ENCODE data around the gene CSGALNACT2. TPM values are rescaled to one million over a fixed set of nuclear protein-coding genes. Genes with fewer than 3 reads are reported as not detected.

Gene CSGALNACT2
- total and polyA plus RNA-seq, 2 donors from 2014 or later = 4.8 to 20.0 TPM

DNA sequence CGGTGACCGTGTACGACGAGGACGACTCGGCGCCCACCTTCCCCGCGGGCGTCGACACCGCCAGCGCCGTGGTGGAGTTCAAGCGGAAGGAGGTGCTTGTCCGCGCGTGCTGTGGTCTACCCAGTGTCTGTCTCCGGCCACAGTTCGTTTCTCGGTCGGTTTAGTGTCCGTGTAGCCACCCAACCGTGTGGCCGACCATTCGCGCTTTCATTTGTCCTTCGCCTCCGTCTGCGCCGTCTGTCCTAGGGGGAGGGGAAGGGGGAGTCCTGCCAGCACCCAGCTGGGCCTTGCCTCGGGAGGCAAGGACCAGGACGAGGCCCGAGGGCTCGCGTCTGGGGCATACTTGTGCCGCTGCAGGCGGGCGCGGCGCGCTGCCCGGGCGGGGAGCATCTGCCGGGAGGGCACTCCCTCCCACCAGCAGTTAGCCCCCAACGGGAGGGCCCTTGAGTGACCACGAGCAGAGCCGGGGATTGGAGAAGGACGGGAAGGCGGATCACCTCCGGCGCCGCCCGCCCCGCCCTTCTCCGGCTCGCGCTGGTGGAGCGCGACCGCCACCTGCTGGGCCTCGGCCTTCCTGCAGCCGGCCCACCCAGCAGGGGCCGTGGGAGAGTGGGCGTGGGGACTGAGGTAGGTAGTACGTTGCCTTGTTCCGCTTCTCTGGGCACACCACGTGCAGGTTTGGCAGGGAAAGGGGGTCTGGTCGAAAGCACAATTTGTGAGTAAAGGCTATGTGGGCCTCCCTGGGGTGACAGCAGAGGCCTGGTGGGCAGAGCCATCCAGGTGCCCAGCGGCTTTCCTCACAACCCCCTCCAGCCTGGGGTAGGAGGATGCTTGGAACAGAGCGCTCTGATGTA lies 32.9 kb upstream of the CSGALNACT2 start:
- Histone ChIP-seq H3K9me3 (ENCODE audit: control insufficient read depth in 2 of 3, insufficient read depth in 1 of 3, low read length in 3 of 3) (no peaks in the 10 kb centered on the region), H3K9ac (ENCODE audit: low read length in 3 of 3) (peak overlapping the region in 1 of 3 donors; percentile 51), H3K4me1 (ENCODE audit: control insufficient read depth in 2 of 3, insufficient read depth in 2 of 3, low read depth in 1 of 3, low read length in 3 of 3) (peaks cover 0 to 7% (median 0%) of the 10 kb centered on the region in 3 donors), H3K27me3 (ENCODE audit: control insufficient read depth, insufficient read depth, low read length) (peaks cover 2% of the 10 kb centered on the region), H3K4me3 (ENCODE audit: low read length in 3 of 3) (peak overlapping the region; percentile 20 to 73 (median 56)), H3K27ac (ENCODE audit: low read depth in 2 of 2, low read length in 2 of 2) (no peak overlapping the region), H3K36me3 (ENCODE audit: control insufficient read depth in 2 of 3, insufficient read depth in 3 of 3, low read length in 3 of 3) (no peaks in the 10 kb centered on the region)
- peak; percentile 82 to 90 (median 84) for DNase-seq
- TF ChIP-seq, protein P1, sequence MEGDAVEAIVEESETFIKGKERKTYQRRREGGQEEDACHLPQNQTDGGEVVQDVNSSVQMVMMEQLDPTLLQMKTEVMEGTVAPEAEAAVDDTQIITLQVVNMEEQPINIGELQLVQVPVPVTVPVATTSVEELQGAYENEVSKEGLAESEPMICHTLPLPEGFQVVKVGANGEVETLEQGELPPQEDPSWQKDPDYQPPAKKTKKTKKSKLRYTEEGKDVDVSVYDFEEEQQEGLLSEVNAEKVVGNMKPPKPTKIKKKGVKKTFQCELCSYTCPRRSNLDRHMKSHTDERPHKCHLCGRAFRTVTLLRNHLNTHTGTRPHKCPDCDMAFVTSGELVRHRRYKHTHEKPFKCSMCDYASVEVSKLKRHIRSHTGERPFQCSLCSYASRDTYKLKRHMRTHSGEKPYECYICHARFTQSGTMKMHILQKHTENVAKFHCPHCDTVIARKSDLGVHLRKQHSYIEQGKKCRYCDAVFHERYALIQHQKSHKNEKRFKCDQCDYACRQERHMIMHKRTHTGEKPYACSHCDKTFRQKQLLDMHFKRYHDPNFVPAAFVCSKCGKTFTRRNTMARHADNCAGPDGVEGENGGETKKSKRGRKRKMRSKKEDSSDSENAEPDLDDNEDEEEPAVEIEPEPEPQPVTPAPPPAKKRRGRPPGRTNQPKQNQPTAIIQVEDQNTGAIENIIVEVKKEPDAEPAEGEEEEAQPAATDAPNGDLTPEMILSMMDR (IDR thresholded peaks at IDR 0.05; ENCODE audit: borderline replicate concordance, extremely low read depth, insufficient read depth) = peak; percentile 99
- no peak for FAIRE-seq
- intact Hi-C loops (cut with DNase I) = loop anchor here (5.0 kb wide), 1 partner anchor 238 kb away; no protein-coding TSS in a partner anchor

GRCh38 chr10:43105956-43106229 lies 32.4 kb upstream of the CSGALNACT2 start:
- H3K9ac ChIP-seq (ENCODE audit: low read length in 3 of 3) = peak overlapping the region in 1 of 3 donors; percentile 12
- peaks cover 2% of the 10 kb centered on the region for H3K27me3 ChIP-seq (ENCODE audit: control insufficient read depth, insufficient read depth, low read length)
- FAIRE-seq = no peak
- TF ChIP-seq, protein P1 (IDR thresholded peaks at IDR 0.05; ENCODE audit: borderline replicate concordance, extremely low read depth, insufficient read depth) = no peak
- H3K36me3 ChIP-seq (ENCODE audit: control insufficient read depth in 2 of 3, insufficient read depth in 3 of 3, low read length in 3 of 3) = no peaks in the 10 kb centered on the region
- H3K27ac ChIP-seq (ENCODE audit: low read depth in 2 of 2, low read length in 2 of 2) = no peak overlapping the region
- DNase-seq = no peak
- H3K9me3 ChIP-seq (ENCODE audit: control insufficient read depth in 2 of 3, insufficient read depth in 1 of 3, low read length in 3 of 3) = no peaks in the 10 kb centered on the region
- H3K4me1 ChIP-seq (ENCODE audit: control insufficient read depth in 2 of 3, insufficient read depth in 2 of 3, low read depth in 1 of 3, low read length in 3 of 3) = peaks cover 0 to 7% (median 0%) of the 10 kb centered on the region in 3 donors
- no peak overlapping the region for H3K4me3 ChIP-seq (ENCODE audit: low read length in 3 of 3)
- intact Hi-C loops (cut with DNase I) = loop anchor here (5.0 kb wide), 1 partner anchor 239 kb away; no protein-coding TSS in a partner anchor

DNA sequence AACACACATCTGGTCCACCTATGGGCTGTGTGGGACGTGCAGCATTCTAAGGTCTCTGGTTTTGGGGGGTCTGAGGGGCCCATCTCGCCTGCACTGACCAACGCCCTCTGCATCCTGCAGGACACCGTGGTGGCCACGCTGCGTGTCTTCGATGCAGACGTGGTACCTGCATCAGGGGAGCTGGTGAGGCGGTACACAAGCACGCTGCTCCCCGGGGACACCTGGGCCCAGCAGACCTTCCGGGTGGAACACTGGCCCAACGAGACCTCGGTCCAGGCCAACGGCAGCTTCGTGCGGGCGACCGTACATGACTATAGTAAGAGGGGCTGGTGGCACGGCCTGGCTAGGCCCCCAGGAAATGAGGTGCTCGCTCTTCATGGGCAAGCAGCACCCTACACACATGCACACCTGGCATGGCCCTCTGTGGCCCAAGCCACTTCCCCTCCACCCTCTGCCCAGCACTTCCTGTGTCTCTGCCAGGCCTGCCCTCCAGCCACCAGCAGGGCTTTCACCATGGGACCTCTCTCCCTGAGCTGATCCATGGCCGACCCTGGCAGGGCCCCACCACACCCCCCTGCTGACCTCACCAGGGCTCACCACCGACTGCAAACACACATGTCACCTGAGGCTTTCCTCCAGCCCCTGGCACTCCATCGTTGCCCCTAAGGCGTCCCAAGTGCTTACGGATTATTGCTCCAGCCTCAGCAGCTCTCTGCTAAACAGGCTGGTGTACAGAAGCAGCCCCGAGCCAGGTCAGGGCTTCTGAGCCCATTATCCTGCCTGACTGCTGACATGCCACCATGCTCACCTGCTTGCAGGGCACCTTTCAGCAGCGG lies 31.8 kb upstream of the CSGALNACT2 start:
- intact Hi-C loops (cut with DNase I) = loop anchor here (5.0 kb wide), 1 partner anchor 239 kb away; no protein-coding TSS in a partner anchor
- H3K9ac ChIP-seq (ENCODE audit: low read length in 3 of 3) = no peak overlapping the region
- peaks cover 2% of the 10 kb centered on the region for H3K27me3 ChIP-seq (ENCODE audit: control insufficient read depth, insufficient read depth, low read length)
- H3K4me1 ChIP-seq (ENCODE audit: control insufficient read depth in 2 of 3, insufficient read depth in 2 of 3, low read depth in 1 of 3, low read length in 3 of 3) = peaks cover 0 to 7% (median 0%) of the 10 kb centered on the region in 3 donors
- no peaks in the 10 kb centered on the region for H3K36me3 ChIP-seq (ENCODE audit: control insufficient read depth in 2 of 3, insufficient read depth in 3 of 3, low read length in 3 of 3)
- H3K27ac ChIP-seq (ENCODE audit: low read depth in 2 of 2, low read length in 2 of 2) = no peak overlapping the region
- TF ChIP-seq, protein P1 (IDR thresholded peaks at IDR 0.05; ENCODE audit: borderline replicate concordance, extremely low read depth, insufficient read depth) = no peak
- no peaks in the 10 kb centered on the region for H3K9me3 ChIP-seq (ENCODE audit: control insufficient read depth in 2 of 3, insufficient read depth in 1 of 3, low read length in 3 of 3)
- no peak overlapping the region for H3K4me3 ChIP-seq (ENCODE audit: low read length in 3 of 3)
- FAIRE-seq (no peak), DNase-seq (no peak)

Data from kidney (tissue), 14 donors.